Prostate gland (tissue), 2 donors: ENCODE results near the gene FOXC1.

Experiments
- POLR2A ChIP-seq: fragments of 450-650 bp; IDR thresholded peaks from one replicate; pipeline ENCODE4 v1.6.1; 2016; ENCODE audit warnings: antibody characterized with exemption, mild to moderate bottlenecking
- POLR2AphosphoS5 ChIP-seq: sonication (generic); formaldehyde crosslinking; IDR thresholded peaks from one replicate; pipeline ENCODE4 v1.6.1; 2017; ENCODE audit warnings: antibody characterized with exemption
- TF ChIP-seq, protein P1 (sequence below), 4 experiments: fragments of 200-600 bp in 2 of 4; fragments of 450-650 bp in 2 of 4; sonication (generic) in 2 of 4; IDR thresholded peaks; 1 replicate in 3 of 4; 2 replicates in 1 of 4; pipeline ENCODE4 v1.5.1; 2016 to 2019; ENCODE audit warnings: antibody characterized with exemption in 4 of 4, mild to moderate bottlenecking in 2 of 4, moderate library complexity in 2 of 4

DNA sequence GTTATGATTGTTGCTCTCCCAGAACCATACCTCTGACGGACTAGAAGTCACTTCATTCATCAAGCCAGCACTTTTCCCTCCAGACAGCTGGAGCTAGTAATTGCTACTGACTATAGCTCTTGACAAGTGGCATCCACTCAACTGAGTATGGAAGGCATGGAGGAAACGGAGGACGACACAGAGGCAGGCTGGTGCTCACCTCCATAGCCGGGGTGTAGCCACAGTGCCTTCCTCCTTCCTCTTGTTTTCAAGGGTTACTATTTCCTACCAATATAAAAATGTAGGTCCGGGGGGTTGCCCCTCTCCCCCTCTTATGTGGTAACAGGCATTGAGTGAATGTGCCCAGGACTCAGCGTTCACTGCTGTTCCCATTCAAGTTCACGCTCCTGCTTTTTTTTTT lies 23.5 kb upstream of the FOXC1 start:
- TF ChIP-seq POLR2A (no peak), POLR2AphosphoS5 (no peak)
- TF ChIP-seq, protein P1, sequence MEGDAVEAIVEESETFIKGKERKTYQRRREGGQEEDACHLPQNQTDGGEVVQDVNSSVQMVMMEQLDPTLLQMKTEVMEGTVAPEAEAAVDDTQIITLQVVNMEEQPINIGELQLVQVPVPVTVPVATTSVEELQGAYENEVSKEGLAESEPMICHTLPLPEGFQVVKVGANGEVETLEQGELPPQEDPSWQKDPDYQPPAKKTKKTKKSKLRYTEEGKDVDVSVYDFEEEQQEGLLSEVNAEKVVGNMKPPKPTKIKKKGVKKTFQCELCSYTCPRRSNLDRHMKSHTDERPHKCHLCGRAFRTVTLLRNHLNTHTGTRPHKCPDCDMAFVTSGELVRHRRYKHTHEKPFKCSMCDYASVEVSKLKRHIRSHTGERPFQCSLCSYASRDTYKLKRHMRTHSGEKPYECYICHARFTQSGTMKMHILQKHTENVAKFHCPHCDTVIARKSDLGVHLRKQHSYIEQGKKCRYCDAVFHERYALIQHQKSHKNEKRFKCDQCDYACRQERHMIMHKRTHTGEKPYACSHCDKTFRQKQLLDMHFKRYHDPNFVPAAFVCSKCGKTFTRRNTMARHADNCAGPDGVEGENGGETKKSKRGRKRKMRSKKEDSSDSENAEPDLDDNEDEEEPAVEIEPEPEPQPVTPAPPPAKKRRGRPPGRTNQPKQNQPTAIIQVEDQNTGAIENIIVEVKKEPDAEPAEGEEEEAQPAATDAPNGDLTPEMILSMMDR (IDR thresholded peaks at IDR 0.05) = no peak
